Endothelial cell of umbilical vein (primary cell): ENCODE data around the gene NBEA.

Experiments
- CTCF ChIP-seq, 2 donors: IDR thresholded peaks; 1 replicate in 1 of 2; 2 replicates in 1 of 2; pipeline ENCODE4 v1.5.1; 2011; ENCODE audit warnings: low read length in 2 of 2, mild to moderate bottlenecking in 2 of 2, moderate library complexity in 2 of 2, control low read depth in 1 of 2, inconsistent platforms in 1 of 2, low read depth in 1 of 2; ENCODE audit not compliant: insufficient read depth in 1 of 2; ENCODE audit errors: extremely low read depth in 1 of 2
- MYC ChIP-seq: IDR thresholded peaks from one replicate; pipeline ENCODE4 v1.6.1; 2011; ENCODE audit warnings: mild to moderate bottlenecking, low read depth, low read length
- POLR2AphosphoS5 ChIP-seq: IDR thresholded peaks from 2 replicates; pipeline ENCODE4 v1.6.1; 2012; ENCODE audit warnings: low read depth, mild to moderate bottlenecking, control low read depth, low read length, moderate library complexity; ENCODE audit not compliant: insufficient read depth
- TF ChIP-seq, protein P1 (sequence below): IDR thresholded peaks from 2 replicates; pipeline ENCODE4 v1.6.1; 2011; ENCODE audit not compliant: insufficient read depth, insufficient read length

GRCh38 chr13:35472323-35472881 lies 530.3 kb downstream of the NBEA start:
- no peak for TF ChIP-seq CTCF (IDR thresholded peaks at IDR 0.05; ENCODE audit: extremely low read depth in 1 of 2, insufficient read depth in 1 of 2, low read depth in 1 of 2, low read length in 2 of 2)
- TF ChIP-seq POLR2AphosphoS5 = no peak
- TF ChIP-seq, protein P1, sequence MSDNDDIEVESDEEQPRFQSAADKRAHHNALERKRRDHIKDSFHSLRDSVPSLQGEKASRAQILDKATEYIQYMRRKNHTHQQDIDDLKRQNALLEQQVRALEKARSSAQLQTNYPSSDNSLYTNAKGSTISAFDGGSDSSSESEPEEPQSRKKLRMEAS = no peak
- TF ChIP-seq MYC = no peak
